GM12878 (cell line): ENCODE measurements around the gene MRPL46. TPM values are rescaled to one million over a fixed set of nuclear protein-coding genes. Genes with fewer than 3 reads are reported as not detected.
A peak's percentile ranks its signal among the peaks of the same experiment; 100 is the strongest.

Experiments used
- BCL11A ChIP-seq: IDR thresholded peaks from 2 replicates; pipeline ENCODE4 v1.6.1; 2011; ENCODE audit warnings: low read depth, low read length
- BHLHE40 ChIP-seq, 2 experiments: fragments of 450-650 bp in 1 of 2; IDR thresholded peaks; 2 replicates each; pipeline ENCODE4 v1.6.1; 2011 to 2017; ENCODE audit warnings: low read depth in 2 of 2, borderline replicate concordance in 1 of 2, improper control_type of control experiment in 1 of 2, low read length in 1 of 2, mild to moderate bottlenecking in 1 of 2
- CBX5 ChIP-seq: sonication (generic); IDR thresholded peaks from 2 replicates; pipeline ENCODE4 v1.6.1; 2016; ENCODE audit warnings: low read depth, moderate library complexity, mild to moderate bottlenecking, inconsistent platforms
- CEBPB ChIP-seq, 2 experiments: fragments of 150-350 bp in 1 of 2; IDR thresholded peaks; 2 replicates each; pipeline ENCODE4 v1.6.1; 2012 to 2014; ENCODE audit warnings: low read depth in 2 of 2, low read length in 2 of 2, borderline replicate concordance in 1 of 2, inconsistent platforms in 1 of 2
- CTCF ChIP-seq, 3 experiments: IDR thresholded peaks in 2 of 3; conservative IDR thresholded peaks in 1 of 3; 2 replicates each; pipeline ENCODE4 v1.5.1; 2011; ENCODE audit warnings: low read depth in 3 of 3, low read length in 3 of 3, mild to moderate bottlenecking in 3 of 3, control low read depth in 2 of 3, moderate library complexity in 2 of 3, inconsistent platforms in 1 of 3, mixed read lengths in 1 of 3; ENCODE audit not compliant: control insufficient read depth in 2 of 3, insufficient read depth in 1 of 3; ENCODE audit errors: extremely low read depth in 1 of 3
- EED ChIP-seq: sonication (generic); IDR thresholded peaks from 2 replicates; pipeline ENCODE4 v1.6.1; 2016; ENCODE audit warnings: antibody characterized with exemption, low read depth
- ELK1 ChIP-seq: IDR thresholded peaks from 2 replicates; pipeline ENCODE4 v1.6.1; 2012; ENCODE audit warnings: low read depth, low read length, improper control_type of control experiment
- GATAD2B ChIP-seq: fragments of 450-650 bp; conservative IDR thresholded peaks from 2 replicates; pipeline ENCODE4 v1.6.1; 2017; ENCODE audit warnings: low read depth, mild to moderate bottlenecking, moderate library complexity
- HDAC6 ChIP-seq: fragments of 200-600 bp; sonication (generic); IDR thresholded peaks from one replicate; pipeline ENCODE4 v1.8.0; 2017; ENCODE audit warnings: antibody characterized with exemption; ENCODE audit not compliant: unreplicated experiment
- HDGF ChIP-seq: fragments of 450-650 bp; IDR thresholded peaks from 2 replicates; pipeline ENCODE4 v1.6.1; 2016; ENCODE audit warnings: antibody characterized with exemption
- JUNB ChIP-seq: IDR thresholded peaks from 2 replicates; pipeline ENCODE4 v1.6.1; 2016; ENCODE audit warnings: antibody characterized with exemption, mild to moderate bottlenecking
- JUND ChIP-seq: IDR thresholded peaks from 2 replicates; pipeline ENCODE4 v1.6.1; 2012; ENCODE audit warnings: low read depth, mild to moderate bottlenecking, low read length, improper control_type of control experiment, moderate library complexity
- KAT2A ChIP-seq: conservative IDR thresholded peaks from 2 replicates; pipeline ENCODE4 v1.6.1; 2011; ENCODE audit warnings: low read depth, low read length; ENCODE audit not compliant: control insufficient read depth
- KLF5 ChIP-seq: fragments of 450-650 bp; IDR thresholded peaks from 2 replicates; pipeline ENCODE4 v1.6.1; 2014; ENCODE audit warnings: mild to moderate bottlenecking; ENCODE audit not compliant: partially characterized antibody
- MAX ChIP-seq: IDR thresholded peaks from 2 replicates; pipeline ENCODE4 v1.6.1; 2012; ENCODE audit warnings: low read depth, low read length, improper control_type of control experiment
- NRF1 ChIP-seq: conservative IDR thresholded peaks from 2 replicates; pipeline ENCODE4 v1.6.1; 2011; ENCODE audit warnings: mild to moderate bottlenecking, low read depth, low read length, improper control_type of control experiment
- PML ChIP-seq: IDR thresholded peaks from 2 replicates; pipeline ENCODE4 v1.6.1; 2012; ENCODE audit warnings: low read length, inconsistent platforms
- RAD51 ChIP-seq: fragments of 450-650 bp; IDR thresholded peaks from 2 replicates; pipeline ENCODE4 v1.6.1; 2016; ENCODE audit warnings: moderate library complexity, mild to moderate bottlenecking, inconsistent platforms
- RFX5 ChIP-seq: IDR thresholded peaks from 2 replicates; pipeline ENCODE4 v1.6.1; 2011; ENCODE audit warnings: low read depth, low read length, improper control_type of control experiment
- SMARCA5 ChIP-seq: fragments of 450-650 bp; IDR thresholded peaks from 2 replicates; pipeline ENCODE4 v1.6.1; 2017; ENCODE audit warnings: mild to moderate bottlenecking
- SRF ChIP-seq, 2 experiments: IDR thresholded peaks; 2 replicates each; pipeline ENCODE4 v1.6.1; 2011; ENCODE audit warnings: low read depth in 2 of 2, low read length in 2 of 2, mild to moderate bottlenecking in 1 of 2, moderate library complexity in 1 of 2
- STAT1 ChIP-seq: fragments of 450-650 bp; conservative IDR thresholded peaks from 2 replicates; pipeline ENCODE4 v1.6.1; 2014; ENCODE audit warnings: antibody characterized with exemption, mild to moderate bottlenecking
- TCF12 ChIP-seq: IDR thresholded peaks from 2 replicates; pipeline ENCODE4 v1.6.1; 2011; ENCODE audit warnings: low read depth, mild to moderate bottlenecking, low read length
- USF1 ChIP-seq: IDR thresholded peaks from 2 replicates; pipeline ENCODE4 v1.6.1; 2011; ENCODE audit warnings: borderline replicate concordance, low read depth, mild to moderate bottlenecking, moderate library complexity, mixed read lengths, low read length; ENCODE audit not compliant: insufficient read depth; ENCODE audit errors: extremely low read length
- ZSCAN29 ChIP-seq: fragments of 450-650 bp; IDR thresholded peaks from 2 replicates; pipeline ENCODE4 v1.6.1; 2017; ENCODE audit warnings: mild to moderate bottlenecking, moderate library complexity
- polyA plus RNA-seq, 11 experiments: library from polyadenylated mRNA; depleted of rRNA in 4 of 11; unstranded in 6 of 11; stranded (reverse) in 5 of 11; fragments of >200 nt; fragmentation: Nextera tagmentation in 4 of 11; fragmentation: Illumina TruSeq in 1 of 11; extraction: Ambion mirVana in 4 of 11; extraction: Trizol in 1 of 11; gene quantifications; 1 replicate in 1 of 11; 2 replicates in 10 of 11; pipeline versions ENCODE4 v1.2.1 to v1.2.3, GENCODE V29; 2011 to 2016; ENCODE audit warnings: inconsistent platforms in 2 of 11, missing spikeins in 2 of 11, low read depth in 1 of 11
- total RNA-seq, 4 experiments: library from RNA; depleted of rRNA in 3 of 4; stranded (reverse); fragments of >200 nt in 3 of 4; fragmentation: Illumina TruSeq in 1 of 4; extraction: Trizol in 1 of 4; gene quantifications; 2 replicates each; pipeline versions ENCODE4 v1.2.1 to v1.2.3, GENCODE V29; 2013 to 2021

MRPL46 gene
- total and polyA plus RNA-seq, 10 of the 15 experiments (the other 5 are each of a cell fraction or from before 2014, with no cell fraction given) = 37.4 to 96.7 (median 52.9) TPM

GRCh38 chr15:88467073-88467934, at the start of gene MRPL46, which contains the start of gene MRPS11 (continued):
- TF ChIP-seq CTCF (IDR thresholded peaks at IDR 0.05 in 2 of 3, conservative IDR thresholded peaks at IDR 0.05 in 1 of 3; ENCODE audit: control insufficient read depth in 2 of 3, extremely low read depth in 1 of 3, insufficient read depth in 1 of 3, low read depth in 3 of 3, low read length in 3 of 3) (no peak), MAX (peak; percentile 43; the same call in 1 of the 2 replicates), BCL11A (no peak), TCF12 (peak; percentile 81), HDGF (no peak), JUND (peak; percentile 99), BHLHE40 (IDR thresholded peaks at IDR 0.05; ENCODE audit: borderline replicate concordance in 1 of 2, low read depth in 2 of 2, low read length in 1 of 2) (peak; percentile 96 to 99), PML (peak; percentile 75), ZSCAN29 (no peak), USF1 (no peak), ELK1 (peak; percentile 78; the same call in 1 of the 2 replicates), KAT2A (no peak), RFX5 (no peak; the same call in 1 of the 2 replicates), KLF5 (peak; percentile 99), JUNB (no peak), EED (no peak; the same call in 1 of the 2 replicates), SMARCA5 (no peak), SRF (IDR thresholded peaks at IDR 0.05; ENCODE audit: low read depth in 2 of 2, low read length in 2 of 2) (0 out of 4 replicates have a peak, but pooled peaks of 1 of the 2 experiments have one; percentile 34), CBX5 (no peak), STAT1 (peak; percentile 84), NRF1 (no peak), RAD51 (no peak), GATAD2B (no peak; the same call in 1 of the 2 replicates), HDAC6 (no peak), CEBPB (IDR thresholded peaks at IDR 0.05; ENCODE audit: borderline replicate concordance in 1 of 2, low read depth in 2 of 2, low read length in 2 of 2) (no peak)
